ENCODE measurements around the gene DENND4B. TPM values are rescaled to one million over a fixed set of nuclear protein-coding genes. Genes with fewer than 3 reads are reported as not detected.
A peak's percentile ranks its signal among the peaks of the same experiment; 100 is the strongest.

DENND4B gene
- total RNA-seq, 4 donors from 2014 or later: 19.2 to 30.4 (median 26.2) TPM

DNA sequence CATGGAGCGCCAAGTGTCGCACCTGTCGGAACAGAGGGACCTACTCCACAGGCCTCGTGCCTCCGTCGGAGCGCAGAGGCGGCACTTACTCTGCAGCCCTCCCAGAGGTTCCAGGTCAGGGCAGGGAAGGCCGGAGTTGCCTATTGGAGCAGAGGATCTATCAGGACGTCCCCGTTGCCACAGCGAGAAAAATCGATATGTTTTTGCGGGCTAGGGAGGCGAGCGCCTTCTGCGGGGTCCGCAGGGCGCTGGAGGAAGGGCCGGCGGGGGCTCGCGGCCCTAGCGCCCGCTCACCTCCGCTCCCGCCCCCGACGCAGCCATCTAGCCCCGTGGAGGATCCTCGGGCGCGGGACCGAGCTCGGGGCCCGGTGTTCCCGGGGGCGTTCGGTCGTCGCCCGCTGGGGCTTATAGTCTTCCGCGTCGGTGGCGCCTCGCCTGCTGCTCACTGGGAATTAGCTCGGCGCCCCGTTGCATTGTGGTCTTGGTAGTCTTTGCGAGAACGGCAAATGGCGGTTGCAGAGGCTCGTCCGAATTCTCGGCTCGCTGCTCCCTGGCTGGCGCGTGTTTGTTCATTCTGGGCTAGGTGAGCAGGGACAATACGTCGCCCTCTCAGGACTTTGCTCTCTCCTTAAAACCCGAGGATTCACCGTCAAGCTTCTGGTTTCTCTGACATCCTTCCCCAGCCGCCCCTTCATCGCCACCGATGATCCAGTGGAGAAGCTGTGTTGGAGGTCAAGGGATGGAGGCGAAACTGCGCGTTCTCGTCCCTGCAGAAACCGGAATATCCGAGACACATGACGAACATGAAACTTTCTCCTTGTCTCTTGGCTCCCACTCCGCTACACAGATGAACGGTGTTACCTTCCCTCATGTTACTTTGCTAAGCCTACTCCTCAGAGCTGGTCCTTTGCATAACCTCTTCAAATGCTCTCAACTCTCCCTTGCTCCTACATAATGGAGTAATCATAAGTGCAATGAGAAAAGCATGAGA lies 31.0 kb upstream of the DENND4B start, which contains the start of gene JTB:
Gene JTB (minus strand): TSS at position 425 of the 991 bp plus-strand sequence. CDS start 422 bp downstream, at position 3.
- TF ChIP-seq POLR2A (IDR thresholded peaks at IDR 0.05; ENCODE audit: low read depth) (peak; percentile 84), POLR2AphosphoS5 (IDR thresholded peaks at IDR 0.05) (peak; percentile 84 to 95), EP300 (IDR thresholded peaks at IDR 0.05) (no peak)
- TF ChIP-seq, protein P1, sequence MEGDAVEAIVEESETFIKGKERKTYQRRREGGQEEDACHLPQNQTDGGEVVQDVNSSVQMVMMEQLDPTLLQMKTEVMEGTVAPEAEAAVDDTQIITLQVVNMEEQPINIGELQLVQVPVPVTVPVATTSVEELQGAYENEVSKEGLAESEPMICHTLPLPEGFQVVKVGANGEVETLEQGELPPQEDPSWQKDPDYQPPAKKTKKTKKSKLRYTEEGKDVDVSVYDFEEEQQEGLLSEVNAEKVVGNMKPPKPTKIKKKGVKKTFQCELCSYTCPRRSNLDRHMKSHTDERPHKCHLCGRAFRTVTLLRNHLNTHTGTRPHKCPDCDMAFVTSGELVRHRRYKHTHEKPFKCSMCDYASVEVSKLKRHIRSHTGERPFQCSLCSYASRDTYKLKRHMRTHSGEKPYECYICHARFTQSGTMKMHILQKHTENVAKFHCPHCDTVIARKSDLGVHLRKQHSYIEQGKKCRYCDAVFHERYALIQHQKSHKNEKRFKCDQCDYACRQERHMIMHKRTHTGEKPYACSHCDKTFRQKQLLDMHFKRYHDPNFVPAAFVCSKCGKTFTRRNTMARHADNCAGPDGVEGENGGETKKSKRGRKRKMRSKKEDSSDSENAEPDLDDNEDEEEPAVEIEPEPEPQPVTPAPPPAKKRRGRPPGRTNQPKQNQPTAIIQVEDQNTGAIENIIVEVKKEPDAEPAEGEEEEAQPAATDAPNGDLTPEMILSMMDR (IDR thresholded peaks at IDR 0.05): peak in 1 of 3 experiments; percentile 14
- H3K4me3 ChIP-seq: peak within 1 kb of the TSS; percentile 72 to 100 (median 94)
- H3K4me1 ChIP-seq: peaks cover 19 to 34% (median 25%) of the 10 kb centered on the region in 4 donors
- 0% methylated on average over 10 of the region's 75 CpGs for whole genome bisulfite sequencing
- peak; percentile 98 for DNase-seq (ENCODE audit: extremely low spot score)
- no peaks in the 10 kb centered on the region for H3K27me3 ChIP-seq
- H3K36me3 ChIP-seq: peaks cover 20 to 60% (median 45%) of the 10 kb centered on the region in 4 donors
- intact Hi-C loops (cut with DNase I): loop anchor here (5.0 kb wide), 1 partner anchor 55 kb away; the partner anchor contains the start of gene GATAD2B
- no peaks in the 10 kb centered on the region for H3K9me3 ChIP-seq
- peak within 1 kb of the TSS; percentile 93 to 95 (median 94) for H3K27ac ChIP-seq (replicated peaks in 1 of 4)

DNA sequence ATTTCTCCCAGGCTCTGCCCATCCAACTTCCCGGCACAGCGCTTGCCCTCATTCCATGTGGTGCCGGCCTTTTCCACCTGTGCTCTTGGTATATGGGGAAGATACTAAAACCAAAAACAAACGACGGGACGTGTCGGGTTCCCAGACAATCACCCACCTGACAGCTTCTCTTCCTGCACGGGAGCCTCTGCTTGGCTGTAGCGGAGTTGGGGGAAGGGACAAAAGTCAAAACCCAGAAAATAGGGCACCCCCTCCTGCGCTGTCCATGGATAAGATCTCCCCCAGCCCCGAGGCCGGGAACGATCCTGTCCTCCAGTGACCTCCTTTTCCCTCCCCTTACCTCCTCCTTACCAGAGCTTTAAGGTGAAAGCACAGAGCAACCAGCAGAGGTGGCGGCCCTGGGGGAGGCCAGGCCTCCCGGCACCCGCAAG lies 30.3 kb upstream of the DENND4B start:
- DNase-seq (ENCODE audit: extremely low spot score): no peak
- H3K4me1 ChIP-seq: peaks cover 19 to 34% (median 25%) of the 10 kb centered on the region in 4 donors
- WGBS: 2% methylated on average over 6 of the region's 16 CpGs

GRCh38 chr1:153973525-153973924 lies 27.0 kb upstream of the DENND4B start:
- Histone ChIP-seq H3K36me3 (peaks cover 17 to 36% (median 32%) of the 10 kb centered on the region in 4 donors), H3K4me1 (peaks cover 19 to 35% (median 28%) of the 10 kb centered on the region in 4 donors), H3K27ac (replicated peaks in 1 of 4) (no peak overlapping the region), H3K27me3 (no peaks in the 10 kb centered on the region), H3K4me3 (no peak overlapping the region), H3K9me3 (no peaks in the 10 kb centered on the region)
- DNase-seq (ENCODE audit: extremely low spot score): no peak
- intact Hi-C loops (cut with DNase I): no loop called here
- TF ChIP-seq, protein P1 (IDR thresholded peaks at IDR 0.05): no peak
- TF ChIP-seq EP300 (IDR thresholded peaks at IDR 0.05) (no peak), POLR2AphosphoS5 (IDR thresholded peaks at IDR 0.05) (no peak), POLR2A (IDR thresholded peaks at IDR 0.05; ENCODE audit: low read depth) (no peak)
- 76% methylated on average over 7 of the region's 7 CpGs for WGBS

More for the DNA sequence above, 30.3 kb upstream of the DENND4B start:
- TF ChIP-seq POLR2AphosphoS5 (IDR thresholded peaks at IDR 0.05) (no peak), EP300 (IDR thresholded peaks at IDR 0.05) (no peak), POLR2A (IDR thresholded peaks at IDR 0.05; ENCODE audit: low read depth) (no peak)
- TF ChIP-seq, protein P1 (IDR thresholded peaks at IDR 0.05): no peak
- Histone ChIP-seq H3K27me3 (no peaks in the 10 kb centered on the region), H3K36me3 (peaks cover 17 to 53% (median 42%) of the 10 kb centered on the region in 4 donors), H3K4me3 (peak overlapping the region; percentile 72 to 100 (median 94)), H3K27ac (replicated peaks in 1 of 4) (peak overlapping the region; percentile 93 to 95 (median 94)), H3K9me3 (no peaks in the 10 kb centered on the region)
- intact Hi-C loops (cut with DNase I): loop anchor here (5.0 kb wide), 1 partner anchor 55 kb away; the partner anchor contains the start of gene GATAD2B

- peaks cover 18 to 35% (median 28%) of the 10 kb centered on the region in 4 donors for H3K4me1 ChIP-seq
- H3K27me3 ChIP-seq: no peaks in the 10 kb centered on the region
- no peaks in the 10 kb centered on the region for H3K9me3 ChIP-seq
- H3K27ac ChIP-seq (replicated peaks in 1 of 4): no peak overlapping the region
- no peak overlapping the region for H3K4me3 ChIP-seq
- WGBS: 85% methylated on average over 3 of the region's 3 CpGs
- TF ChIP-seq, protein P1 (IDR thresholded peaks at IDR 0.05): no peak
- TF ChIP-seq EP300 (IDR thresholded peaks at IDR 0.05) (no peak), POLR2A (IDR thresholded peaks at IDR 0.05; ENCODE audit: low read depth) (no peak), POLR2AphosphoS5 (IDR thresholded peaks at IDR 0.05) (no peak)
- DNase-seq (ENCODE audit: extremely low spot score): no peak
- H3K36me3 ChIP-seq: peaks cover 17 to 36% (median 32%) of the 10 kb centered on the region in 4 donors
- intact Hi-C loops (cut with DNase I): no loop called here
Observed at GRCh38 chr1:153973071-153973470, 26.6 kb upstream of the DENND4B start.
